GM21825 (cell line): ENCODE measurements around the gene MRFAP1.
"Not testable (repeated sequence)": the region's sequence is repeated elsewhere in the genome, so short reads cannot be mapped to it uniquely, and the experiment has no call there.

Experiments used
- ATAC-seq: cut with Tn5 transposase; IDR thresholded peaks from one replicate; pipeline ENCODE4 v1.9.1; 2021; ENCODE audit warnings: mild to moderate bottlenecking, moderate library complexity; ENCODE audit not compliant: unreplicated experiment

The MRFAP1 gene

GRCh38 chr4:6633091-6633906 lies 7.2 kb upstream of the MRFAP1 start:
- no peak for ATAC-seq

- ATAC-seq, result no peak
Observed at GRCh38 chr4:6634746-6635145, 5.7 kb upstream of the MRFAP1 start.

GRCh38 chr4:6639137-6639680 lies 1.3 kb upstream of the MRFAP1 start:
- ATAC-seq, result no peak

GRCh38 chr4:6641164-6641970 lies 882 bp downstream of the MRFAP1 start:
- peak; percentile 26 for ATAC-seq

DNA sequence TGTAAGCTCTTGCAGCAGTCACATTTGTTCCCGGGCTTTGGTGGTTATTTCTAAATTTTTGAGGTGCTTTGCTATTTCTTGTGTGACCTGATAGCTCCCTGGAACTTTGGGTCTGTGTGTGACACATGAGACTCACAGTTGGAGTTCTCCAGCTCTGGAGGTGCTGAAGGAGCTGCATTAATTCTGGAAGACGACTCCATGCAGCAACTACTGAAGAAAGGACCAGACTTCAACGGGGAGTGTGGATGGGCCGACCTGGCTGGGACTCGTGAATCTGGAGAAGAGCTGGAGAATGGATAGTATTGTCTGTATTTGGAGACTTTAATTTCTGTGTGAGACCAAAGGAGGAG lies 1.5 kb downstream of the MRFAP1 start:
- no peak for ATAC-seq

- ATAC-seq, result no peak
Observed at GRCh38 chr4:6643141-6643847, 2.8 kb downstream of the MRFAP1 start.

DNA sequence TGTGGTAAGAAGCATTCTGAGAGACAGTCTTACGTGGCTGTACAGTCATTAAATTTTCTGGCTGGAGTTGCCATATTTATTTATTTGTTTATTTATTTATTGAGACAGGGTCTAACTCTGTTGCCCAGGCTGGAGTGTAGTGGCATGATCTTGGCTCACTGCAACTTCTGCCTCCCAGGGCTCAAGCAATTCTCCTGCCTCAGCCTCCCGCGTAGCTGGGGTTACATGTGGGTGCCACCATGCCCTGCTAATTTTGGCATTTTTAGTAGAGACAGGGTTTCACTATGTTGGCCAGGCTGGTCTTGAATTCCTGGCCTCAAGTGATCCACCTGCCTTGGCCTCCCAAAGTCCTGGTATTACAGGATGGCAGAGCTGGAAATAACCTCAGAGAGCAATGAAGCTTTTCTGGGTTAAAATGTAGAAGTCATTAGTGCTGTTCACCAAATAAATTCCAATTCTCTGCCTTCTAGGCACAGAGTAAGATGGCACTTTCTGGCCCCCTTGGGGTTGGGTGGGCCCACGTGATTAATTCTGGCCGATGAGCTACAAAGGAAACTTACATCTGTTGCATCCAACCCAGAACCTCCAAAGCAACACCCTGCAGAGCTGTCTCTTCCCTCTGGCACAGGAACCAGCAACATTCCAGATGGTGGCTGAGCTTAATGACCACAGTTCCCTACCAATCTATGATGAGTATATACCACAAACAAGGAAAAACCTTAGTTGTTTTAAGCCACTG lies 4.5 kb downstream of the MRFAP1 start:
- no peak for ATAC-seq

DNA sequence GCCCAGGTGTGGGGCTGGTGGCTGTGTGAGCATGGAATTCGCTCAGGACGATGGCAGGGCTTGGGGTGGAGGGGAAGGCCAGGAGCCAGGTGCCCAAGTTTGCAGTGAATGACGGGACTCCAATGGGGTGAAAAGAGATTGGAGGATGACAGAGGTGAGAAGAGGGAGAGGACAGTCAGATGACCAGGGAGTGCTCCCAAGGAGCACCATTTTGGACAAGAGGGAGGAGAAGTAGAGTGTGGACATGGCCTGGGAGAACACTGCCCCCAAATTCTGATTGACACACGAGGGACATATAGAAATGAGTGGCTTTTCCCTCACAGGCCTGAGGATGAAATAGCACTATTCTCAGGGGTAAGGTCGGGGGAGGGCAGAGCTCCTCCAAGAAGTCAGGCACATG lies 6.7 kb downstream of the MRFAP1 start:
- ATAC-seq, result no peak

GRCh38 chr4:6647582-6648230 lies 7.2 kb downstream of the MRFAP1 start:
- no peak for ATAC-seq

- no peak for ATAC-seq
Observed at GRCh38 chr4:6649216-6649615, 8.7 kb downstream of the MRFAP1 start.

DNA sequence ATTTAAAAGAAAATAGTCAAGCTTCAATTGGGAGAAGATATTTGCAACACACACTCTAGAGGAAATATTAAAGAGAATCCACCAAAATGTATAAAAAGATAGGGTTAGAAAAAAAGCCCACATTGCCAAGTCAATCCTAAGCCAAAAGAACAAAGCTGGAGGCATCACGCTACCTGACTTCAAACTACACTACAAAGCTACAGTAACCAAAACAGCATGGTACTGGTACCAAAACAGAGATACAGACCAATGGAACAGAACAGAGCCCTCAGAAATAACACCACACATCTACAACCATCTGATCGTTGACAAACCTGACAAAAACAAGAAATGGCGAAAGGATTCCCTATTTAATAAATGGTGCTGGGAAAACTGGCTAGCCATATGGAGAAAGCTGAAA lies 13.7 kb downstream of the MRFAP1 start:
- not testable (repeated sequence) for ATAC-seq

DNA sequence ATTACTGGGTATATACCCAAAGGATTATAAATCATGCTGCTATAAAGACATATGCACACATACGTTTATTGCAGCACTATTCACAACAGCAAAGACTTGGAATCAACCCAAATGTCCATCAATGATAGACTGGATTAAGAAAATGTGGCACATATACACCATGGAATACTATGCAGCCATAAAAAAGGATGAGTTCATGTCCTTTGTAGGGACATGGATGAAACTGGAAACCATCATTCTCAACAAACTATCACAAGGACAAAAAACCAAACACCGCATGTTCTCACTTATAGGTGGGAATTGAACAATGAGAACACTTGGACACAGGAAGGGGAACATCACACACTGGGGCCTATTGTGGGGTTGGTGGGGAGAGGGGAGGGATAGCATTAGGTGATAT lies 14.8 kb downstream of the MRFAP1 start:
- not testable (repeated sequence) for ATAC-seq

GRCh38 chr4:6655924-6656323 lies 15.4 kb downstream of the MRFAP1 start:
- ATAC-seq, result no peak

DNA sequence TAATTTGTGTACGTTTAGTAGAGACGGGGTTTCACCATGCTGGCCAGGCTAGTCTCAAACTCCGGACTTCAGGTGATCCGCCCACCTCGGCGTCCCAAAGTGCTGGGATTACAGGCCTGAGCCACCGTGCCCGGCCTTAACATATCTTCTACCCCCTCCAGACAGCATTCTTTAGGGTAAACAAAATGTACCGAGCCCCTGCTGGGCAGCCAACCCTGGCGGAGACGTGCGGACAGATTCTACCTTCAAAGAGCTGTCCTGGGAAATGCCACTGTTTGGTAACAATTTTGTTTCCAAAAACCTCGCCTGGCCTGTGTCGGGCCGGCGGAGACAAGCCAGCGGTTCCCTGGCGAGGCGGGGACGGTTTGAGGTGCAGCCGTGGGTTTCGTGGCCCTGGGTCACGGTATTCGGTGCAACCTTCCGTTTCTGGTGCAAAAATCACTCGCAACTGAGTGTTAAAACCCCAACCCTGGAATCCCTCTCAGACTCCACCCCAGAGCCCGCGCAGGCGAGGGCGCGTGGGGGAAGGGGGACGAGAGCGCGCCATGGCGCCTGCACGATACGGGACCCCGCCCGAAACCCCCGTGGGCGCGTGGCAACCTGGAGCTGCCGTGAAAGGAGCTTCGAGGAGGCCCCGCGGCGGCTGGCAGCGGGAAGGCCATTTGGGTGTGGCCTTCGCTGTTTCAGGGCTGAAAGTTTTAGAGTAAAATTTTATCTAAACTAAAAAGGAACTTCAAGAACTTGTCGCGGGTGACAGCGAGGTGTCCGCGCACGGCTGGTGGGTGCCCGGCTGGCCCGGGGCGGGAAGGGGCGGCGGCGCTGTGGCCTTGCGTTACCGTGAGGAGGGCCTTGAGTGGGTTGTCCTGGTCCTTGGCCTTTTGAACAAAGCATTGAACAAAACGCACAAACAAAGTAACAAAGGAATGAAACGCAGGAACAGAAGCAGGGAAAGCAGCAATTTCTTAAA lies 17.0 kb downstream of the MRFAP1 start:
- ATAC-seq, result no peak

DNA sequence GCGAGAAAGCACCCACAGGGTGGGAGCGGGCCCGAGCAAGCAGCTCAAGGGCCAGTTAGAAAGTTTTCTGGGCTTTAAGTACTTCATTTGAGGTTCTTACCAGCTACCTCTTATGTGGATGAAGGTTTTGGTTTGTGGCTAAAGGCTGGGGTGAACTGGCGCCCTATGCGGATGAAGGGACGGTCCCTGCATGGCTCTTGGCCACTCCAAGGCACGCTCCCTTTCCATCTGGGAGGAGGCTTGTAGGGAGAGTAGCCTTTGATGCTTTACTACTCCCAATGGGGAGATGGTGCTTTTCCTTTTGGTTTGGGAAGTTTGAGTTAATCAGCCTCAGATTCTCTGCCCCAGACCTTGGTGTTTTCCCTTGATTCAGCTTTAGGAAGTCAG lies 17.7 kb downstream of the MRFAP1 start:
- ATAC-seq, result no peak

GRCh38 chr4:6658597-6659075 lies 18.2 kb downstream of the MRFAP1 start:
- no peak for ATAC-seq

GRCh38 chr4:6659897-6660296 lies 19.4 kb downstream of the MRFAP1 start:
- ATAC-seq, result no peak

- no peak for ATAC-seq
Observed at GRCh38 chr4:6660430-6660829, 19.9 kb downstream of the MRFAP1 start.

- ATAC-seq, result no peak
Observed at GRCh38 chr4:6662591-6662990, 22.1 kb downstream of the MRFAP1 start.
